Mesothelial cell of epicardium (in vitro differentiated cells): Measurements from ENCODE around the gene SPATA12. TPM values are rescaled to one million over a fixed set of nuclear protein-coding genes. Genes with fewer than 3 reads are reported as not detected.

Source experiments
- DNase-seq, 2 experiments: peaks; one replicate each; pipeline ENCODE4 v3.0.0; 2021; ENCODE audit warnings: low spot score in 2 of 2; ENCODE audit not compliant: unreplicated experiment in 2 of 2
- H3K27ac Mint-ChIP-seq: 2 replicates; pipeline ENCODE4 v1.8.0; 2021; ENCODE audit warnings: mixed read lengths
- H3K27me3 Mint-ChIP-seq: 2 replicates; pipeline ENCODE4 v1.8.0; 2021; ENCODE audit warnings: low read depth, mixed read lengths
- H3K36me3 Mint-ChIP-seq: 2 replicates; pipeline ENCODE4 v1.8.0; 2021; ENCODE audit warnings: mixed read lengths
- H3K4me1 Mint-ChIP-seq: 2 replicates; pipeline ENCODE4 v1.8.0; 2021; ENCODE audit warnings: mixed read lengths
- H3K4me3 Mint-ChIP-seq: 2 replicates; pipeline ENCODE4 v1.8.0; 2021; ENCODE audit warnings: mild to moderate bottlenecking, moderate library complexity, mixed read lengths
- H3K9me3 Mint-ChIP-seq: 2 replicates; pipeline ENCODE4 v1.8.0; 2021; ENCODE audit warnings: mixed read lengths
- CTCF ChIP-seq: fragments of 200-600 bp; sonication (generic); IDR thresholded peaks from one replicate; pipeline ENCODE4 v1.5.0; 2021; ENCODE audit warnings: antibody characterized with exemption; ENCODE audit not compliant: unreplicated experiment
- total RNA-seq: library from RNA; stranded (reverse); gene quantifications from 3 replicates; pipeline ENCODE4 v1.2.1, GENCODE V29; 2021

The SPATA12 gene
- total RNA-seq, 1 donor from 2014 or later, result not detected

DNA sequence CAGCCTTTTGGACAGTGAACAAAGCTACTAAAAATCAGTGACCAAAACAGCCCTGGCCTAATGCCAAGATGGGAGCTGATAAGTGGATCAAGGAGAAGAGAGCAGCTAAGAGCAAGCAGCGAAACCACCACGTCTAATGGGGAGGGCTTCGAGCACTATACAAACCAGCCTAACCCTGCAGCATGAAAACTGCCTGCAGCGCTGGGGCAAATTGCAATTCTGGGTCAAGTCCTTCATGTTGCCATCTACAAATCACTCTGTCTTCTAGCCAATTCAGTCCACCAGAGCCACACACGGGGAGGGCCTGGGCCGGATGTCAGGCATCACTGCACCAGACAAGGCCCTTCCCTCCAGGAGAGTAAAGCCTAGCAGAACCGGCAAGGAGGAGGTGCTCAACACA is 30.5 kb upstream of the SPATA12 start:
- DNase-seq, result no peak
- H3K27ac Mint-ChIP-seq, result no peak overlapping the region
- peaks cover 14% of the 10 kb centered on the region for H3K4me1 Mint-ChIP-seq
- peaks cover 2% of the 10 kb centered on the region for H3K36me3 Mint-ChIP-seq
- no peak overlapping the region for H3K4me3 Mint-ChIP-seq
- no peaks in the 10 kb centered on the region for H3K27me3 Mint-ChIP-seq
- no peaks in the 10 kb centered on the region for H3K9me3 Mint-ChIP-seq
- no peak for TF ChIP-seq CTCF

DNA sequence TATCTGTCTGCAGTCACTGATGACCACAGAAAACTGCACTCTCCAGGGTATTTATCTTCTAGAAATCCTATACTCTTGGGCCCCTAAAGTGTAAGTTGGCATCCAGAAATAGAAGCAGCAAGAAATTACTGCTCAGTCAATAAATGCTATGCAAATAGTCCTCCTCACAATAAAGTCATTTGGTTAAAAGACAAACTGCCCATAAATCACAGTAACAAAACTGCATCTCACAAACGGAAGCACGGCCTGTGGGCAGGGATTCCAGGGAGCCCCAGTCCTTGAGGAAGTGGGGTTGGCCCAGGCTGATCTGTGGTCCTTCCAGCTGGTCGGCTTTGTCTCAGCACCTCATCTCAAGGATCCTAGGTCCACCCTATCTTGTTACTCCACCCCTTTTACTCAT is 29.7 kb upstream of the SPATA12 start:
- no peak for DNase-seq
- Mint-ChIP-seq H3K27ac (no peak overlapping the region), H3K4me1 (peaks cover 14% of the 10 kb centered on the region), H3K27me3 (no peaks in the 10 kb centered on the region), H3K36me3 (peaks cover 2% of the 10 kb centered on the region), H3K4me3 (no peak overlapping the region), H3K9me3 (no peaks in the 10 kb centered on the region)
- no peak for TF ChIP-seq CTCF

DNA sequence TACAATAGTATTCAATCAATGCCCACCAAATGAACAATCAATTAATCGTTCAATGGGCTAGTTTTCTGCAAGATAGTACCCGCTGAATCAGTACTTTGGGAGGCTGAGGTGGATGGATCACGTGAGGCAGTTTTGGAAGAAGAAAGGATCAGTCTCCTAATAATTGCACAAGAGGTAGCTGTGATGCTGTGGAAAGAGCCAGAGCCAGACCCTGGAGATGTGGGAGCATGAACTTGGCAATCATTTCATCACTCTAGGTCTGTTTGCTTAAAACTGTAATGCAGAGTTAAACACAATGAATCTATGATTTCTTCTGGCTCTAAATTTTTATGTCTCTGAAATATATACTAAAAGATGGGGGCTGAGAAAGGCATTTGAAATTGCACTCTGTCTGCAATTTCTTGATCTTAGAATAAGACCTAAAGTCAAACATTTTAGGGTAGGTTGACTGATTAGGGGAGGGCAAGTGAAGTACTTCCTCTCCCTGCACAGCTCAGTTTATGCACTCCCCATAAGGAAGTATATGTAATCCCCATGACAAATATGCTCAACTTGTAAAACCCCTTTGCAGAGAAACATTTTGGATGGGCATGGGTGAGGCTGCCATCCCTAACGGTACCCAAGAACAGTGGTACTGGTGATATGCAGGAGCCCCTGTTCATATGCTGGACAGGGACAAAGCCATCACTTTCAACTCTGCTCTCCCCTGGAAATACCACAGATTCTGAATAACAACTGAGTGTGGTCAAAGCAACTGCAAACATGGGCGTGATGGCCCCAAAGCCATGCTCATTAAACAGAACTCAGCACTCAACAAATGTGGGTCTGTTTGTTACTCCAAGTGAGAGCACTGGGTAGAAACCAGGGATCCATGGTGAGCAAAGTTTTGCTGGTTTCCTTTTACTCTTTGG is 28.6 kb upstream of the SPATA12 start:
- H3K9me3 Mint-ChIP-seq, result no peaks in the 10 kb centered on the region
- DNase-seq, result no peak
- H3K4me1 Mint-ChIP-seq, result peaks cover 23% of the 10 kb centered on the region
- no peak overlapping the region for H3K27ac Mint-ChIP-seq
- TF ChIP-seq CTCF, result no peak
- peaks cover 2% of the 10 kb centered on the region for H3K36me3 Mint-ChIP-seq
- no peak overlapping the region for H3K4me3 Mint-ChIP-seq
- H3K27me3 Mint-ChIP-seq, result no peaks in the 10 kb centered on the region

- Mint-ChIP-seq H3K27me3 (no peaks in the 10 kb centered on the region), H3K4me3 (no peak overlapping the region), H3K27ac (no peak overlapping the region), H3K9me3 (peaks cover 4% of the 10 kb centered on the region), H3K4me1 (peaks cover 11% of the 10 kb centered on the region), H3K36me3 (peaks cover 2% of the 10 kb centered on the region)
- DNase-seq, result no peak
- TF ChIP-seq CTCF, result no peak
Observed at GRCh38 chr3:57036952-57037351, 23.5 kb upstream of the SPATA12 start.

DNA sequence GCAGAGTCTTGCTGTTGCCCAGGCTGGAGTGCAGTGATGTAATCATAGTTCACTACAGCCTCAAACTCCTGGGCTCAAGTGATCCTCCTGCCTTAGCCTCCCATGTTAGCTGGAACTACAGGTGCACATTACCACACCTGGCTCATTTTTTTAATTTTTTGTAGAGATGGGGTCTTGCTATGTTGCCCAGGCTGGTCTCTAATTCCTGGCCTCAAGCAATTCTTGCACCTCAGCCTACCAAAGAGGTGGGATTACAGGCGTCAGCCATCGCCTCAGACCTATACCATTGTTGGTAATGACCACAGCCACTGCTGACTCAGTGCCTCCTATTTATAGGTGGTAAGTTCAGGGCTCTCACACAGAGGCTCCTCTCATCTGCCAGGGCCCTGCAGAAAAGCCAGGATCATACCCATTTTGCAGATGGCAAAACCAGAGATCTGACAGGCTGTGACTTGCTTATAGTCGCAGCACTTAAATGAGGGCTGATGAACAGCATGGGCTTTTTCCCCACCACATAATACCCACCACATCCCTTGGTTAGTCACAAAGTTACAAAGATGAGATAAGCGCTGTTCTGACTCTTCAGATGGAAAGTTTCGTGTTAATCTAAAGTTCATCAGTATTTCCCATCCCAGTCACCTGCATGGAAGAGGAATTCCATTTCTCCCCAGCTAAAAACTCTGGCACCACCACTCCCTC is 21.8 kb upstream of the SPATA12 start:
- TF ChIP-seq CTCF, result no peak
- Mint-ChIP-seq H3K27ac (no peak overlapping the region), H3K4me1 (peaks cover 11% of the 10 kb centered on the region), H3K4me3 (no peak overlapping the region), H3K27me3 (no peaks in the 10 kb centered on the region), H3K9me3 (peaks cover 4% of the 10 kb centered on the region), H3K36me3 (no peaks in the 10 kb centered on the region)
- DNase-seq, result no peak
